ENCODE results near the gene GPR65. TPM values are rescaled to one million over a fixed set of nuclear protein-coding genes. Genes with fewer than 3 reads are reported as not detected.

The GPR65 gene
- total RNA-seq, 1 experiment from 2014 or later, result not detected

DNA sequence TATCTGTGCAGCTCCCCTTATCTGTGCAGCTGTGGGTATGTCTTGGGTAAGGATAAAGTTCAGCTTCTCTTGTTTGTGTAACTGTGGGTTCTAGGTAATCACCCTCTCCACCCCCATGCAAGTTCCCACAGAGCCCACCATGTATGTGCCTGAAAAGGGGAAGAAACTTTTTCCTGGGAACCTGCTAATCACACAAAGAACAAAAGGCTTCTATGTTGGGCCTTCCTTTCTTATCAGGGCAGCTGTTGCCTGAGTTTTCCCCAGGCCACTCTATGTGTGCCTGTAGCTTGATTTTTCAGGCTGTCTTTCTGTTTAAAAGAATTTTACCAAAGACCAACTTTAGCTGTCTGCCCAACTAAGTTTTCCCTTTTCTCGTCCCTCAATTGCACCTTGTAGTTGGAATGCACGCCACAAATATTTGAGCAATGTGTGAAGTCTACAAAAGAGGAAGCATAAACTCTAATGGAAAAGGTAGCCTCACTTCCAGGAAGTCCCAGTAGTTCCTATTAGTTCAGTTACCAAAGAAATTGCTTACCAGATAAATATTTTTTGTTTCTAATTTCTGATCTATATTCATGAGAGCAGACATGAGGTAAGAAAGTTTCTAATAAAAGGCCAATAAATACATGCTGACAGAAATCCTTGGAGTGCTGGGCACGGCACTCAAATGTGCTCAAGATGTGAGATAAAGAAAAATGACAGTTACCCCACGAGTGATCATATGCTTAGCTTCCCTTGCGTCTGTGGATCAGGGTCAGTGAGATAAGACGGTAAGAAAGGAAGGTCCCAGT is 9.2 kb upstream of the GPR65 start:
- Histone ChIP-seq H3K36me3 (ENCODE audit: low read depth) (no peaks in the 10 kb centered on the region), H3K9me2 (ENCODE audit: insufficient read depth) (no peaks in the 10 kb centered on the region), H3F3A (ENCODE audit: insufficient read depth, low read depth) (no peaks in the 10 kb centered on the region), H3K4me1 (replicated peaks; ENCODE audit: insufficient read depth) (no peaks in the 10 kb centered on the region), H4K20me1 (ENCODE audit: insufficient read depth) (no peaks in the 10 kb centered on the region), H2AFZ (no peak overlapping the region), H3K9me3 (ENCODE audit: insufficient read depth, low read depth) (no peaks in the 10 kb centered on the region), H3K27me3 (ENCODE audit: insufficient read depth, low read depth) (no peaks in the 10 kb centered on the region), H3K4me3 (no peak overlapping the region), H3K27ac (no peak overlapping the region), H3K79me2 (ENCODE audit: low read depth) (no peaks in the 10 kb centered on the region), H3K4me2 (no peak overlapping the region)
- DNase-seq, result no peak
- no peak for TF ChIP-seq EZH2 (IDR thresholded peaks at IDR 0.05; ENCODE audit: low read depth)
- TF ChIP-seq, protein P1, sequence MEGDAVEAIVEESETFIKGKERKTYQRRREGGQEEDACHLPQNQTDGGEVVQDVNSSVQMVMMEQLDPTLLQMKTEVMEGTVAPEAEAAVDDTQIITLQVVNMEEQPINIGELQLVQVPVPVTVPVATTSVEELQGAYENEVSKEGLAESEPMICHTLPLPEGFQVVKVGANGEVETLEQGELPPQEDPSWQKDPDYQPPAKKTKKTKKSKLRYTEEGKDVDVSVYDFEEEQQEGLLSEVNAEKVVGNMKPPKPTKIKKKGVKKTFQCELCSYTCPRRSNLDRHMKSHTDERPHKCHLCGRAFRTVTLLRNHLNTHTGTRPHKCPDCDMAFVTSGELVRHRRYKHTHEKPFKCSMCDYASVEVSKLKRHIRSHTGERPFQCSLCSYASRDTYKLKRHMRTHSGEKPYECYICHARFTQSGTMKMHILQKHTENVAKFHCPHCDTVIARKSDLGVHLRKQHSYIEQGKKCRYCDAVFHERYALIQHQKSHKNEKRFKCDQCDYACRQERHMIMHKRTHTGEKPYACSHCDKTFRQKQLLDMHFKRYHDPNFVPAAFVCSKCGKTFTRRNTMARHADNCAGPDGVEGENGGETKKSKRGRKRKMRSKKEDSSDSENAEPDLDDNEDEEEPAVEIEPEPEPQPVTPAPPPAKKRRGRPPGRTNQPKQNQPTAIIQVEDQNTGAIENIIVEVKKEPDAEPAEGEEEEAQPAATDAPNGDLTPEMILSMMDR (conservative IDR thresholded peaks at IDR 0.05), result no peak
- ChIA-PET CTCF (no interaction called here), POLR2A (ENCODE audit: unreplicated experiment) (no interaction called here)
- intact Hi-C loops (cut with micrococcal nuclease; ENCODE audit: unreplicated experiment), result no loop called here
- no TSS peak for BruUV-seq (replicated peaks)

DNA sequence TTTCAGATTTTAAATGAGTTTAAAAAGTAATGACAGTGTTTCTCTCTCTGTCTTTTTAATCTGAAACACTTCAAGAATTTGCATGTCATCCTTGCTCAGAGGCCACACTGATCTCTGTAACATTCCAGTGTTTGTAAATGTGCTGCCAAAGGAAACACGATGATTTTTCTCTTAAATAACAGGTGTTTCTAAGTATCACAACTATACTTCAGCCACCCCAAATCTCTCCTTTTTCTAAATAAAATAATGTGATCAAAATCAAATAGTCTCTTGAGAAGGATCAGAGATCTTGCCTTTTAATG is 8.7 kb upstream of the GPR65 start:
- Histone ChIP-seq H3K4me3 (no peak overlapping the region), H3F3A (ENCODE audit: insufficient read depth, low read depth) (no peaks in the 10 kb centered on the region), H3K9me3 (ENCODE audit: insufficient read depth, low read depth) (no peaks in the 10 kb centered on the region), H4K20me1 (ENCODE audit: insufficient read depth) (no peaks in the 10 kb centered on the region), H3K79me2 (ENCODE audit: low read depth) (no peaks in the 10 kb centered on the region), H3K27ac (no peak overlapping the region), H3K4me1 (replicated peaks; ENCODE audit: insufficient read depth) (no peaks in the 10 kb centered on the region), H3K9me2 (ENCODE audit: insufficient read depth) (no peaks in the 10 kb centered on the region), H3K36me3 (ENCODE audit: low read depth) (no peaks in the 10 kb centered on the region), H2AFZ (no peak overlapping the region), H3K4me2 (no peak overlapping the region), H3K27me3 (ENCODE audit: insufficient read depth, low read depth) (no peaks in the 10 kb centered on the region)
- BruUV-seq (replicated peaks), result no TSS peak
- ChIA-PET CTCF (no interaction called here), POLR2A (ENCODE audit: unreplicated experiment) (no interaction called here)
- TF ChIP-seq EZH2 (IDR thresholded peaks at IDR 0.05; ENCODE audit: low read depth), result no peak
- TF ChIP-seq, protein P1 (conservative IDR thresholded peaks at IDR 0.05), result no peak
- intact Hi-C loops (cut with micrococcal nuclease; ENCODE audit: unreplicated experiment), result no loop called here
- DNase-seq, result no peak

DNA sequence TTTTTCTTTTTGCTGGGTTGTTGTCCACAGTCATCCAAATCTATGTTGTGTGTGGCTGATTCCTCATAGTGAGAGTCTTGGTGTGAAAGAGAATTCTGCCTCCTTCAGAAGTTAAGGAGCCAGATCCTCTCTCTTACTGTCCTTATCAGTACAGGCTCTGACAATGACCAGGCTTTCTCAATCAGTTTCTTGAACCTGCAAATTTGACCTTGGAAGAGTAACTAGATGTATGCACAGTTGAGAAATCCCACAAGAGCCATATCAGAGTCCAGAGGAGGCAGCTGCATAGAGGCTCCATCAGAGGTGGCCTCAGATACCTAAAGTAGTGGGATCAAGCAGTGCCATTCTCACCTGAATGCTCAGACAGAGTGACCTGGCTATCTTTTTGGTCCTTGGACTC is 6.5 kb upstream of the GPR65 start:
- ChIA-PET CTCF (no interaction called here), POLR2A (ENCODE audit: unreplicated experiment) (no interaction called here)
- Histone ChIP-seq H3F3A (ENCODE audit: insufficient read depth, low read depth) (no peaks in the 10 kb centered on the region), H4K20me1 (ENCODE audit: insufficient read depth) (no peaks in the 10 kb centered on the region), H3K36me3 (ENCODE audit: low read depth) (no peaks in the 10 kb centered on the region), H3K9me2 (ENCODE audit: insufficient read depth) (no peaks in the 10 kb centered on the region), H3K4me1 (replicated peaks; ENCODE audit: insufficient read depth) (no peaks in the 10 kb centered on the region), H3K9me3 (ENCODE audit: insufficient read depth, low read depth) (no peaks in the 10 kb centered on the region), H3K4me2 (no peak overlapping the region), H3K79me2 (ENCODE audit: low read depth) (no peaks in the 10 kb centered on the region), H3K4me3 (no peak overlapping the region), H3K27me3 (ENCODE audit: insufficient read depth, low read depth) (no peaks in the 10 kb centered on the region), H3K27ac (no peak overlapping the region), H2AFZ (no peak overlapping the region)
- TF ChIP-seq EZH2 (IDR thresholded peaks at IDR 0.05; ENCODE audit: low read depth), result no peak
- TF ChIP-seq, protein P1 (conservative IDR thresholded peaks at IDR 0.05), result no peak
- no peak for DNase-seq
- BruUV-seq (replicated peaks), result no TSS peak
- intact Hi-C loops (cut with micrococcal nuclease; ENCODE audit: unreplicated experiment), result no loop called here

All from PC-9 (cell line).